ENCODE measurements around the gene OSBP2. TPM values are rescaled to one million over a fixed set of nuclear protein-coding genes. Genes with fewer than 3 reads are reported as not detected.

The OSBP2 gene
- total RNA-seq, 1 donor from 2014 or later, result 15.8 TPM

DNA sequence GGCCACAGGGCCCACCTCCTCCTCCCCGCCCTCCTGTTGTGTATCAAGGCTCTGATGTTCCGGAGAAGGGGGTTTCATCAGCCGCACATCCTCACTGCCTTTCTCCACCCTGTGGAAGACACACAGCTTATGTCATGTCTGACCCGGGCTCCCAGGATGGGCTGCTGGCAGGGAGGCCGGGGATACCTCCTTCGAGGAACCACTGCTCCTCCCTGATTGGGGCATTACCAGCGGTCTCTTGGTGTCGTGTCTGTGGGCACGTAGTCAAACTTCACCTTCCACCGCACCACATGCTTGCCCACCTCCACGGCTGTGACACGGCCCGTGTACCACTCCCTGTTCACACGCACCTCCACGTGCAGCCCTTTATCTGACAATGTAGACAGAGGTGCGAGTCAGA, 238.0 kb downstream of the OSBP2 start:
- Mint-ChIP-seq H3K27me3 (ENCODE audit: low read depth) (no peaks in the 10 kb centered on the region), H3K9me3 (no peaks in the 10 kb centered on the region), H3K27ac (no peak overlapping the region), H3K36me3 (peaks cover 45% of the 10 kb centered on the region), H3K4me3 (no peak overlapping the region), H3K4me1 (no peaks in the 10 kb centered on the region)
- TF ChIP-seq, protein P1, sequence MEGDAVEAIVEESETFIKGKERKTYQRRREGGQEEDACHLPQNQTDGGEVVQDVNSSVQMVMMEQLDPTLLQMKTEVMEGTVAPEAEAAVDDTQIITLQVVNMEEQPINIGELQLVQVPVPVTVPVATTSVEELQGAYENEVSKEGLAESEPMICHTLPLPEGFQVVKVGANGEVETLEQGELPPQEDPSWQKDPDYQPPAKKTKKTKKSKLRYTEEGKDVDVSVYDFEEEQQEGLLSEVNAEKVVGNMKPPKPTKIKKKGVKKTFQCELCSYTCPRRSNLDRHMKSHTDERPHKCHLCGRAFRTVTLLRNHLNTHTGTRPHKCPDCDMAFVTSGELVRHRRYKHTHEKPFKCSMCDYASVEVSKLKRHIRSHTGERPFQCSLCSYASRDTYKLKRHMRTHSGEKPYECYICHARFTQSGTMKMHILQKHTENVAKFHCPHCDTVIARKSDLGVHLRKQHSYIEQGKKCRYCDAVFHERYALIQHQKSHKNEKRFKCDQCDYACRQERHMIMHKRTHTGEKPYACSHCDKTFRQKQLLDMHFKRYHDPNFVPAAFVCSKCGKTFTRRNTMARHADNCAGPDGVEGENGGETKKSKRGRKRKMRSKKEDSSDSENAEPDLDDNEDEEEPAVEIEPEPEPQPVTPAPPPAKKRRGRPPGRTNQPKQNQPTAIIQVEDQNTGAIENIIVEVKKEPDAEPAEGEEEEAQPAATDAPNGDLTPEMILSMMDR (IDR thresholded peaks at IDR 0.05; ENCODE audit: unreplicated experiment), result no peak
- no peak for DNase-seq (ENCODE audit: low spot score in 2 of 2, unreplicated experiment in 2 of 2)

DNA sequence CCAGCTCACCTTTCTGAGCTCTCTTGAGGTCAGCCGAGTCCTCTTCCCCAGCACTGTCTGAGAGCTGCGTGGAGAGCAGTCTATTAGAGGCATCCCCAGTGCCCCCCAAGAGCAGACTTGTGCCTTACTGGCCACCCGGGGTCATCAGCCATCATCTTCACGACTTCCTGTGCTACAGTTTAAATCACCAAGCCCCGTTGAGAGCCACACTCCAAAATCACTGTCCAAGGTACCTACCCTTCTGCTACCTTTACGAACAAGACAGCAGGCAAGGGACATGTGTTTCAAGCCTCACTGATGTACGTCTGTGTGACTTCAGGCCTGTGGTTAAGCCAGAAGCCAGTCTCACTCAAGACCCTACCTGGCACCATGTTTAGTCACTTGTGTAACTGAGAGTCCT, 238.8 kb downstream of the OSBP2 start:
- Mint-ChIP-seq H3K27ac (no peak overlapping the region), H3K36me3 (peaks cover 49% of the 10 kb centered on the region), H3K4me3 (no peak overlapping the region), H3K9me3 (no peaks in the 10 kb centered on the region), H3K4me1 (no peaks in the 10 kb centered on the region), H3K27me3 (ENCODE audit: low read depth) (no peaks in the 10 kb centered on the region)
- TF ChIP-seq, protein P1 (IDR thresholded peaks at IDR 0.05; ENCODE audit: unreplicated experiment), result no peak
- DNase-seq (ENCODE audit: low spot score in 2 of 2, unreplicated experiment in 2 of 2), result no peak

DNA sequence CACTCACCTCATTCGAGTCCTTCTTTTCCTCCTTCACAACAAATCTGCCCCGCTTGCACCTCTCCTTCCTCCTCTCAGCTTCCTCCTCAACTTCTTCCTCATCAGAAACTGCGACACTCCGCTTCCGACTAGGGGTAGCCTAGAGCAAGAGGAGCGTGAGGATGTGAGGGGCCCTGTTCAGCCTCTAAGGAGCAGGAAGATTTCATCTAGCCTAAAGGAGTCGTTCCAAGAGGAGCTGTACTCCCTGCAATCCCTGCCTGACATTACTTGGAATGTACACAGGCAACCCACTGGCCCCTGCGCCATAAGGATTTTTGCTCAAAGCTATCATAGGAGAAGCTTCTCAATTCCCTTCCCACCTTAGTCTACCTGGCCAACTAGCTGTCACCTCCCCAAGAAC, 239.4 kb downstream of the OSBP2 start:
- Mint-ChIP-seq H3K27me3 (ENCODE audit: low read depth) (no peaks in the 10 kb centered on the region), H3K4me3 (no peak overlapping the region), H3K36me3 (peaks cover 54% of the 10 kb centered on the region), H3K9me3 (no peaks in the 10 kb centered on the region), H3K4me1 (no peaks in the 10 kb centered on the region), H3K27ac (no peak overlapping the region)
- DNase-seq (ENCODE audit: low spot score in 2 of 2, unreplicated experiment in 2 of 2), result no peak
- TF ChIP-seq, protein P1 (IDR thresholded peaks at IDR 0.05; ENCODE audit: unreplicated experiment), result no peak

DNA sequence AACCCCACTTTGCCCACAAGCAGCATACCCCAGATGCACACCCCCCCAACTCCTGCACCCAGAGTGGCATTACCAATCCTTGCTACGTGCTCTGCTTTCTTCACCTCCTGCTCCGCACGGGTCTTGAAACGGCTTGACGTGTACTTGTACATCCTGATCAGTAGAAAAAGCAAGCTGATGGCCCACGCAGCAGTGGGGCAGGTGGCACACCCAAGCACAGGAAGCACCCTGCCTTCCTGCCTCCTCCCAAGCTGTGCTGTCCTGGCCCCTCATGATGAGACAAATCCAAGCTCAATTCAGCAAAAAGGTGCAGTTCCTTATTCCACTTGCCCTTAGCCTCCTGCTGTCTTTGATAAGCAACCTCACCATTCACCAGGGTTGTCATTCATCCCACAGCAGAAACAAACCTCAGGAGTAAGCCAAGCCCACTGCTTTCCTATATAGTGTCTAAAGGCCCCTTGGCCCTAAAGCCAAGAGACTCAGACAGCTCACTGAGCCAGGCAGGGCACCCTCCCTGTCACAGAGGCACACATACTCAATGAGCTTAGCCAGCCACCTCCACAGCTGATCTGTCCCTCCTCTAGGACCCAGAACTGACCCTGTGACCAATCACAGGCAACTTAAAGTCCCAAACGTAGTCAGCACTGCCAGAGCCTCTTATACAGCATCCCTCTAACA, 246.2 kb downstream of the OSBP2 start:
- Mint-ChIP-seq H3K9me3 (no peaks in the 10 kb centered on the region), H3K4me1 (no peaks in the 10 kb centered on the region), H3K27ac (no peak overlapping the region), H3K36me3 (peaks cover 59% of the 10 kb centered on the region), H3K27me3 (ENCODE audit: low read depth) (no peaks in the 10 kb centered on the region), H3K4me3 (no peak overlapping the region)
- TF ChIP-seq, protein P1 (IDR thresholded peaks at IDR 0.05; ENCODE audit: unreplicated experiment), result no peak
- no peak for DNase-seq (ENCODE audit: low spot score in 2 of 2, unreplicated experiment in 2 of 2)

DNA sequence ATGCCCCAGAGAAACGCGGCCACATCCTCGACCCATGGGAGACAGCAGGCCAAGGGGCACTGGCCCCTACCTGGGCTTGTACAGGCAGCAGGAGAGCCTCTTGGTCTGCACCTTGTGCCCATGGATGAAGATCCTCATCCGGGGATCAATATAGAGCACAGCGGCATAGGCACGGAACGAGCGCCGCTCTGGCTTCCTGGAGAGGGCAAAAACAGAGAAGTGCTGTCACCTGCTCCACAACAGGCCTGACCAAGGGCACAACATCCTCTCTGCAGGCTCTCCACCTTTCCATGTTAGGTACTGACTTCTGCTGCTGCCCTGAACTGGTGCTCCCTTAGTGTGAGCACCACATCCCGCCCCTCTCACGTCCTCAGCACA, 246.7 kb downstream of the OSBP2 start:
- Mint-ChIP-seq H3K4me3 (no peak overlapping the region), H3K9me3 (no peaks in the 10 kb centered on the region), H3K27ac (no peak overlapping the region), H3K4me1 (no peaks in the 10 kb centered on the region), H3K27me3 (ENCODE audit: low read depth) (no peaks in the 10 kb centered on the region), H3K36me3 (peaks cover 58% of the 10 kb centered on the region)
- DNase-seq (ENCODE audit: low spot score in 2 of 2, unreplicated experiment in 2 of 2), result no peak
- TF ChIP-seq, protein P1 (IDR thresholded peaks at IDR 0.05; ENCODE audit: unreplicated experiment), result no peak

DNA sequence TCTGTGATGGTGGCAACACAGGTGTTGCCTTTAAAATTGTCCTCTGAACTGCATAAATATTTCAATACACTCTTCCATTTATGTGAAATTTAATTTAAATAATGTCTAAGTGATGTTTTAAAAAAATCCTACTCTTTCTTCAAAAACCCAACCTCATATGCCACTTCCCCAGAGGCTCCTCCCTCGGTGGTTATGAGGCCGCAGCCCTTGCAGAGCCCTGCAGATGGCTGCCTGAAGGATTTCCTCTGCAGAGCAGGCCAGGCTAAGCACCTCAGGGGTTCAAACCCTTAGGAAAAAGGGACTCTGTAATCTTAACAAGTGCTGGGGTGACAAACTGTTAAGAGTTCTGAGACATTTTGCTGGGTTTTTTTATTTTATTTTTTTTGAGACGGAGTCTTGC, 248.7 kb downstream of the OSBP2 start:
- no peak for DNase-seq (ENCODE audit: low spot score in 2 of 2, unreplicated experiment in 2 of 2)
- no peak overlapping the region for H3K27ac Mint-ChIP-seq
- TF ChIP-seq, protein P1 (IDR thresholded peaks at IDR 0.05; ENCODE audit: unreplicated experiment), result no peak
- H3K4me3 Mint-ChIP-seq, result no peak overlapping the region
- peaks cover 51% of the 10 kb centered on the region for H3K36me3 Mint-ChIP-seq
- no peaks in the 10 kb centered on the region for H3K9me3 Mint-ChIP-seq
- H3K27me3 Mint-ChIP-seq (ENCODE audit: low read depth), result no peaks in the 10 kb centered on the region
- H3K4me1 Mint-ChIP-seq, result no peaks in the 10 kb centered on the region
